Mammary epithelial cell (primary cell): ENCODE results near the gene FARS2.

Experiments
- CTCF ChIP-seq, 2 donors: IDR thresholded peaks in 1 of 2; conservative IDR thresholded peaks in 1 of 2; 2 replicates each; pipeline ENCODE4 v1.5.1; 2011 to 2012; ENCODE audit warnings: inconsistent platforms in 2 of 2, low read length in 2 of 2, mild to moderate bottlenecking in 2 of 2, control low read depth in 1 of 2, low read depth in 1 of 2; ENCODE audit not compliant: insufficient read depth in 1 of 2; ENCODE audit errors: extremely low read depth in 1 of 2
- EZH2 ChIP-seq: IDR thresholded peaks from 2 replicates; pipeline ENCODE4 v1.6.1; 2012; ENCODE audit warnings: low read length, inconsistent platforms, borderline replicate concordance

GRCh38 chr6:5532941-5533340 is 271.6 kb downstream of the FARS2 start:
- TF ChIP-seq CTCF (conservative IDR thresholded peaks at IDR 0.05 in 1 of 2, IDR thresholded peaks at IDR 0.05 in 1 of 2; ENCODE audit: extremely low read depth in 1 of 2, insufficient read depth in 1 of 2, low read depth in 1 of 2, low read length in 2 of 2) (no peak), EZH2 (no peak)
